Right forelimb (tissue), 1 donor: Measurements from ENCODE around the gene PTPRCAP.
A peak's percentile ranks its signal among the peaks of the same experiment; 100 is the strongest.
"Not testable (repeated sequence)": the region's sequence is repeated elsewhere in the genome, so short reads cannot be mapped to it uniquely, and the experiment has no call there.

Source experiments
- DNase-seq: peaks from one replicate; pipeline ENCODE4 v3.0.0-alpha.2; 2018

The PTPRCAP gene

GRCh38 chr11:67440229-67441097 is 3.0 kb upstream of the PTPRCAP start:
- no peak for DNase-seq

GRCh38 chr11:67439321-67440228 is 2.1 kb upstream of the PTPRCAP start:
- no peak for DNase-seq

- DNase-seq: no peak
Measured at GRCh38 chr11:67438158-67438902, 848 bp upstream of the PTPRCAP start.

- no peak for DNase-seq
Measured at GRCh38 chr11:67437809-67438157, 301 bp upstream of the PTPRCAP start.

GRCh38 chr11:67436459-67437081 is 912 bp downstream of the PTPRCAP start:
- no peak for DNase-seq

- DNase-seq: no peak
Measured at GRCh38 chr11:67435727-67436458, 1.6 kb downstream of the PTPRCAP start.

GRCh38 chr11:67435031-67435726 is 2.3 kb downstream of the PTPRCAP start:
- no peak for DNase-seq

GRCh38 chr11:67434395-67434881 is 3.0 kb downstream of the PTPRCAP start:
- DNase-seq: no peak

- DNase-seq: no peak
Measured at GRCh38 chr11:67433536-67434394, 3.7 kb downstream of the PTPRCAP start.

GRCh38 chr11:67432655-67433349 is 4.7 kb downstream of the PTPRCAP start:
- no peak for DNase-seq

GRCh38 chr11:67431346-67432249 is 5.9 kb downstream of the PTPRCAP start:
- DNase-seq: no peak

- no peak for DNase-seq
Measured at GRCh38 chr11:67429722-67430121, 7.8 kb downstream of the PTPRCAP start.

- no peak for DNase-seq
Measured at GRCh38 chr11:67429038-67429668, 8.3 kb downstream of the PTPRCAP start.

GRCh38 chr11:67428052-67429001 is 9.2 kb downstream of the PTPRCAP start, which contains the start of gene RPS6KB2:
RPS6KB2 (plus strand) TSS chr11:67428494; CDS start chr11:67428546, 52 bp downstream.
- DNase-seq: peak; percentile 100

GRCh38 chr11:67427364-67427859 is 10.1 kb downstream of the PTPRCAP start:
- not testable (repeated sequence) for DNase-seq
